HG02973 (cell line): ENCODE measurements around the gene MAG.

Experiments used
- ATAC-seq: cut with Tn5 transposase; IDR thresholded peaks from one replicate; pipeline ENCODE4 v1.9.1; 2021; ENCODE audit warnings: moderate library complexity; ENCODE audit not compliant: unreplicated experiment

The MAG gene

GRCh38 chr19:35297515-35297848 lies 5.5 kb downstream of the MAG start:
- ATAC-seq, result no peak

- ATAC-seq, result no peak
Observed at GRCh38 chr19:35297922-35298321, 6.0 kb downstream of the MAG start.

GRCh38 chr19:35298561-35298972 lies 6.6 kb downstream of the MAG start:
- no peak for ATAC-seq

DNA sequence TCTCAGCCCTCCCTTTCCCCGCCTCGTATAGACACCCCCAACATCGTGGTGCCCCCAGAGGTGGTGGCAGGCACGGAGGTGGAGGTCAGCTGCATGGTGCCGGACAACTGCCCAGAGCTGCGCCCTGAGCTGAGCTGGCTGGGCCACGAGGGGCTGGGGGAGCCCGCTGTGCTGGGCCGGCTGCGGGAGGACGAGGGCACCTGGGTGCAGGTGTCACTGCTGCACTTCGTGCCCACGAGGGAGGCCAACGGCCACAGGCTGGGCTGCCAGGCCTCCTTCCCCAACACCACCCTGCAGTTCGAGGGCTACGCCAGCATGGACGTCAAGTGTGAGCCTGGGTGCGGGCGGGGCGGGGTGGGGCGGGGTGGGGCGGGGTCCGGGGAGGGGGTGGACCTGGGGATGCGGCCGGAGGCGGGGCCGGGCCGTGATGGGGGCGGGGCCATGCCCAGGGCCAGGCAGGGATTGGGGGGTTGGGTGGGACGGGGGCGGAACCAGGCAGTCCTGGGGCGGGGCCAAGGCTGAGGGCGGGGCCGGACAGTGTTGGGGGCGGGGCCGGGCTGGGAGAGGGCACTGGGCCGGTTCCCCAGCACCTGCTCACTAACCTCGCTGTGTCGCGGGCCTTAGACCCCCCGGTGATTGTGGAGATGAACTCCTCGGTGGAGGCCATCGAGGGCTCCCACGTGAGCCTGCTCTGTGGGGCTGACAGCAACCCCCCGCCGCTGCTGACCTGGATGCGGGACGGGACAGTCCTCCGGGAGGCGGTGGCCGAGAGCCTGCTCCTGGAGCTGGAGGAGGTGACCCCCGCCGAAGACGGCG lies 7.8 kb downstream of the MAG start:
- no peak for ATAC-seq

GRCh38 chr19:35300339-35300649 lies 8.3 kb downstream of the MAG start:
- ATAC-seq, result no peak

DNA sequence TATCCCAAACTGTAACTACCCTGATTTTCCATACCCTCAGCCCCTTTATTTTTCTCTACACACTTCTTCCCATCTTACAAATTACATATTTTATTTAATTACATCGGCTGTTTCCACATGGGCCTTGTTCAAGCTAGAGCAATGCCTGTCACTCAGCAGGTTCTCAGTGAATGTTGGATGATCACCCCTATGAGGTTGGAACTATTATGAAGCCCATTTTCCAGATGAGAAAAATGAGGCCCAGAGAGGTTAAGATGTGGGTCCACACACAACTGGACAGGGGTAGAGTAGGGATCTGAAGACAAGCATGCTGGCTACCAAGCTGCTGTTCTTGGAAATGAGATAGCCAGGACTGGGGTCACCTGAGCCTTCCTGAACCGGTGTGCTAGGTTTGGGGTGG lies 10.0 kb downstream of the MAG start:
- no peak for ATAC-seq

GRCh38 chr19:35302446-35302845 lies 10.5 kb downstream of the MAG start:
- ATAC-seq, result no peak

DNA sequence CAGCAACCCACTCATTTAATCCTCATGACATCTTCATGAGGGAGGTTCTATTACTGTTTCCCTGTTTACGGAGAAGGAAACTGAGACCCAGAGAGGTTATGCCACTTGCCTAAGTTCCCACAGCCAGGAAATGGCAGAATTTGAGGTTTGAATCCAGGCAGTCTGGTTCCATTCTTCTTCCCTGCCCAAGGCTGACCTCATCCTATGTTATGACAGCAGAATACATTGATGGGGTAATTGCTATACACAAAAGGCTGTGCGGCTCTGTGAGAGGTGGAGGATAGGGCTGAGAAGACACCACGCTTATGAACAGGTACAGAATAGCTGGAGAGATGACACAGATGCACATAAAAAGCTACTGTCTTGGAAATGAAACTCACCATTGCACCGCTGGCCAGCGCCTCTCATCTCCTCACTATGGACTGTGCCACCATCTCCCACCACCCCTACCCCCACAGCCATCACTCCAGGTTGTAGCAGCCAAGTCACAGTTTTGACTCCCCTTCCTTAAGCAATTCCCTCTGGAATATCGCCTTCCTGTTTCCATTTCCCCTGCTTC lies 11.5 kb downstream of the MAG start:
- ATAC-seq, result no peak

- no peak for ATAC-seq
Observed at GRCh38 chr19:35304036-35304435, 12.1 kb downstream of the MAG start.

DNA sequence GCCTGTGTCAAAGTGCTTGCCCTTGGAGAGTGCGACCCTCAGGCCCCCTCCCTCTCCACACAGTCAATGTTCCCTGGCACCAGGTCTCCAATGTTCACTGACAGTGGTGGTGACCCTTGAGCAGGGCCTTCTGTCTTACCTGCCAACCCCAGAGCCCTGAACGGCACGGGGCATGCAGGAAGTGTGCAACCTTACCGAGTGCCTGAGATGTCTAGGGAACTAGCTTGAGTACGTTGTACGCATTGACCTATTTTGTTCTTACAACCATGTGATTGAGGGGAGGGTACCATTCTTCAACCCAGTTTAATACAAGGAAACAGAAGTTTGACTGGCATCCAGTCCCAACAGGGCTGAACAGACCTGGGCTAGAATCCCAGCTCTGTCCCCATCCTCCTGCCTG lies 13.2 kb downstream of the MAG start:
- no peak for ATAC-seq

DNA sequence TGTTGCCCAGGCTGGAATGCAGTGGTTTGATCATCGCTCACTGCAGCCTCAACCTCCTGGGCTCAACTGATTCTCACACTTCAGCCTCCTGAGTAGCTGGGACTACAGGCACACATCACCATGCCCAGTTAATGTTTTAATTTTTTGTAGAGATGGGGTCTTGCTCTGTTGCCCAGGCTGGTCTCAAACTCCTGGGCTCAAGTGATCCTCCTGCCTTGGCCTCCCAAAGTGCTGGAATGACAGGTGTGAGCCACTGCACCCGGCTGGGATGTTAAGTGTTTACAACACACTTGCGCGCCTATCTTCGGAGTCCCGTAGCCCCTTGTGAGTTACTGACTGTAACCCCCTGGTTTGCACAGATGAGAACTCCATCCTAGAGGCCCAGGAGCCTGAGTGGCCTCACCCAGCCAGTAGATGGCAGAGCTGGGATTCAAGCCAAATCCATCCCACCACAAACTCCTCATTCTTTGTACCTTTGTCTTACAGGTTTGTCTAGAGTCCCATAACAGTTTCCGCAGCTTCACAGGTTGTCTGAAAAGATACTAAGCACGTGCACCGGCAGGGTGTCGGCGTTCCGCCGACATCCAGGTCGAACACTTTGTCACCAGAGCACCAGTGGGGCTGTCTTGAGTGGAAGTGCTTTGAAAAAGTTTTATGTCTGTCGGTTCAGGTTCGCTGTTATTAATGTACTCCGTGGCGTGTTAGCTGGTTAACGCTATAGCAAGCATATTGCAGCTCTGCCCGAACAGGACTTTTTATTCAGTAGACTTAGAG lies 14.7 kb downstream of the MAG start:
- no peak for ATAC-seq

GRCh38 chr19:35307931-35308330 lies 16.0 kb downstream of the MAG start:
- ATAC-seq, result no peak

- ATAC-seq, result no peak
Observed at GRCh38 chr19:35308910-35309309, 16.9 kb downstream of the MAG start.

- no peak for ATAC-seq
Observed at GRCh38 chr19:35309481-35310279, 17.7 kb downstream of the MAG start.

DNA sequence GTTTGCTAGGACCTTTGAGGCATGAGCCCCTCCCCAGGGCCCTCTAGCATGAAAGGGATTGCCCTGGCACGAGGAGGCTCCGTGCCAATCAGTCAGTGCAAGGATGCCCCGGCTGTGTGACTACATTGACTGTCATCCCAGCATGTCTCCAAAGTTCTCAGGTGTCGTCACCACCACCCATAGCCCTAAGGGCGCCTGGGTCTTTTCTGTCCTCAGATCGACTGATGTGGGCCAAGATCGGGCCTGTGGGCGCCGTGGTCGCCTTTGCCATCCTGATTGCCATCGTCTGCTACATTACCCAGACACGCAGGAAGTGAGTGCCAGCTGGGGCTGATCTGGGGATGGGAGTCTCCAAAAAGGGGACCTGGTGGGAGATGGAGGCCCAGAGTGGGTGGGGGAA lies 18.4 kb downstream of the MAG start:
- ATAC-seq, result no peak

- no peak for ATAC-seq
Observed at GRCh38 chr19:35310811-35311465, 19.0 kb downstream of the MAG start.

- ATAC-seq, result no peak
Observed at GRCh38 chr19:35311901-35312665, 20.1 kb downstream of the MAG start.

DNA sequence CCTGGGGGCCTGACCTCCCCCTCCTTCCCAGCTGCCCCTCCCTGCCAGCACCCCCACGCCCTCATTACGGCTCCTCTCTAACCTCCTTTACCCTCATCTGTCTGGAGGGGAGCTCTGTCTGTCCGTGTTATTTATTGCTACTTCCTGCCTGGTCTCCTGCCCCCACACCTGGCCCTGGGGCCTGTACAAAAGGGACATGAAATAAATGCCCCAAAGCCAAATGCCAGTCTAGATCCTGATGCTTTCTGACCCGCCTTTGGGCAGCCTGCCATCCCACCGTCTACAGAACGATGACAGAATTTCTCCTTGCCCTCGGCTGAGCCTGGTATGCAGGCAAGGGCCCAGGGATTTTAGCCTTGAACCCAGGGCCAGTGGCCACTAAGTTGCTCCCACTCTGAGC lies 21.6 kb downstream of the MAG start:
- ATAC-seq, result no peak

GRCh38 chr19:35314031-35314430 lies 22.1 kb downstream of the MAG start:
- ATAC-seq, result no peak

GRCh38 chr19:35314858-35315470 lies 23.0 kb downstream of the MAG start:
- ATAC-seq, result no peak
